RWPE2 (cell line): Measurements from ENCODE around the gene USP27X.

ENCODE experiments used
- ATAC-seq: fragments of 200-7000 bp; cut with Tn5 transposase; 3 replicates; pipeline ENCODE4 v1.9.1; 2021; ENCODE audit warnings: low read depth
- DNase-seq: peaks from one replicate; pipeline ENCODE4 v3.0.0-alpha.2; 2020; ENCODE audit warnings: low spot score
- H3K27ac ChIP-seq: fragments of 450-650 bp; 2 replicates; pipeline ENCODE4 v1.5.1; 2017; ENCODE audit warnings: mild to moderate bottlenecking; ENCODE audit not compliant: poor library complexity, severe bottlenecking
- H3K27me3 ChIP-seq: fragments of 250-450 bp; sonication (Bioruptor Pico); 2 replicates; pipeline ENCODE4 v1.5.1; 2021; ENCODE audit warnings: mild to moderate bottlenecking, moderate library complexity; ENCODE audit not compliant: insufficient read depth, poor library complexity, severe bottlenecking
- H3K36me3 ChIP-seq: fragments of 250-450 bp; sonication (Bioruptor Pico); 2 replicates; pipeline ENCODE4 v1.5.1; 2020; ENCODE audit warnings: low read depth, mild to moderate bottlenecking, moderate library complexity
- H3K4me1 ChIP-seq: fragments of 250-450 bp; sonication (Bioruptor Pico); 2 replicates; pipeline ENCODE4 v1.5.1; 2021; ENCODE audit warnings: mild to moderate bottlenecking, moderate library complexity; ENCODE audit not compliant: insufficient read depth, poor library complexity, severe bottlenecking
- H3K4me3 ChIP-seq: fragments of 250-450 bp; sonication (Bioruptor Pico); 2 replicates; pipeline ENCODE4 v1.5.1; 2021; ENCODE audit warnings: mild to moderate bottlenecking, moderate library complexity; ENCODE audit not compliant: severe bottlenecking
- H3K9me3 ChIP-seq: fragments of 250-450 bp; sonication (Bioruptor Pico); 2 replicates; pipeline ENCODE4 v1.5.1; 2021; ENCODE audit warnings: mild to moderate bottlenecking, moderate library complexity; ENCODE audit not compliant: severe bottlenecking
- CTCF ChIP-seq: fragments of 450-650 bp; IDR thresholded peaks from one replicate; pipeline ENCODE4 v1.5.1; 2017; ENCODE audit warnings: mild to moderate bottlenecking, moderate library complexity; ENCODE audit not compliant: poor library complexity, severe bottlenecking

USP27X gene

GRCh38 chrX:49919617-49920016 lies 40.3 kb downstream of the USP27X start:
- TF ChIP-seq CTCF, result peak; percentile 61
- DNase-seq (no peak), ATAC-seq (no peak)
- H3K36me3 ChIP-seq, result no peaks in the 10 kb centered on the region
- no peak overlapping the region for H3K4me3 ChIP-seq
- H3K27ac ChIP-seq, result no peak overlapping the region
- H3K4me1 ChIP-seq, result peaks cover 4% of the 10 kb centered on the region
- no peaks in the 10 kb centered on the region for H3K27me3 ChIP-seq
- H3K9me3 ChIP-seq, result no peaks in the 10 kb centered on the region

GRCh38 chrX:49921109-49921508 lies 41.8 kb downstream of the USP27X start:
- Histone ChIP-seq H3K27me3 (no peaks in the 10 kb centered on the region), H3K27ac (no peak overlapping the region), H3K36me3 (peaks cover 3% of the 10 kb centered on the region; the same call in 1 of the 2 replicates), H3K4me3 (no peak overlapping the region), H3K4me1 (peaks cover 4% of the 10 kb centered on the region), H3K9me3 (no peaks in the 10 kb centered on the region)
- DNase-seq, result no peak
- no peak for ATAC-seq
- TF ChIP-seq CTCF, result no peak

- peak; percentile 87 for DNase-seq
- peak; percentile 91 for ATAC-seq
- TF ChIP-seq CTCF, result no peak
- Histone ChIP-seq H3K27ac (no peak within 1 kb of the TSS), H3K36me3 (peaks cover 3% of the 10 kb centered on the region; the same call in 1 of the 2 replicates), H3K9me3 (no peaks in the 10 kb centered on the region), H3K4me1 (peaks cover 4% of the 10 kb centered on the region), H3K4me3 (peak within 1 kb of the TSS; percentile 78), H3K27me3 (no peaks in the 10 kb centered on the region)
Observed at GRCh38 chrX:49922291-49923241, 43.3 kb downstream of the USP27X start, which contains the start of gene CLCN5. Gene CLCN5, plus strand, starts transcription at chrX:49922596. Its CDS starts 2,703 bp downstream, at chrX:49925299.

GRCh38 chrX:49925176-49925575 lies 45.9 kb downstream of the USP27X start:
- Histone ChIP-seq H3K4me1 (peaks cover 4% of the 10 kb centered on the region), H3K36me3 (peaks cover 3% of the 10 kb centered on the region; the same call in 1 of the 2 replicates), H3K9me3 (no peaks in the 10 kb centered on the region), H3K27me3 (no peaks in the 10 kb centered on the region), H3K27ac (no peak overlapping the region), H3K4me3 (no peak overlapping the region)
- TF ChIP-seq CTCF, result no peak
- ATAC-seq (no peak), DNase-seq (no peak)
